PC-9 (cell line): ENCODE data around the gene ALG2.

Source experiments
- EZH2 ChIP-seq: fragments of 200-600 bp; sonication (generic); IDR thresholded peaks from 2 replicates; pipeline ENCODE4 v1.8.0; 2017; ENCODE audit warnings: antibody characterized with exemption, low read depth
- TF ChIP-seq, protein P1 (sequence below): fragments of 200-600 bp; sonication (generic); conservative IDR thresholded peaks from 2 replicates; pipeline ENCODE4 v1.6.1; 2017; ENCODE audit warnings: mixed run types, antibody characterized with exemption, mild to moderate bottlenecking, moderate library complexity

- no peak for TF ChIP-seq EZH2
- TF ChIP-seq, protein P1, sequence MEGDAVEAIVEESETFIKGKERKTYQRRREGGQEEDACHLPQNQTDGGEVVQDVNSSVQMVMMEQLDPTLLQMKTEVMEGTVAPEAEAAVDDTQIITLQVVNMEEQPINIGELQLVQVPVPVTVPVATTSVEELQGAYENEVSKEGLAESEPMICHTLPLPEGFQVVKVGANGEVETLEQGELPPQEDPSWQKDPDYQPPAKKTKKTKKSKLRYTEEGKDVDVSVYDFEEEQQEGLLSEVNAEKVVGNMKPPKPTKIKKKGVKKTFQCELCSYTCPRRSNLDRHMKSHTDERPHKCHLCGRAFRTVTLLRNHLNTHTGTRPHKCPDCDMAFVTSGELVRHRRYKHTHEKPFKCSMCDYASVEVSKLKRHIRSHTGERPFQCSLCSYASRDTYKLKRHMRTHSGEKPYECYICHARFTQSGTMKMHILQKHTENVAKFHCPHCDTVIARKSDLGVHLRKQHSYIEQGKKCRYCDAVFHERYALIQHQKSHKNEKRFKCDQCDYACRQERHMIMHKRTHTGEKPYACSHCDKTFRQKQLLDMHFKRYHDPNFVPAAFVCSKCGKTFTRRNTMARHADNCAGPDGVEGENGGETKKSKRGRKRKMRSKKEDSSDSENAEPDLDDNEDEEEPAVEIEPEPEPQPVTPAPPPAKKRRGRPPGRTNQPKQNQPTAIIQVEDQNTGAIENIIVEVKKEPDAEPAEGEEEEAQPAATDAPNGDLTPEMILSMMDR, result no peak
These were observed 54.6 kb downstream of the ALG2 start for GRCh38 chr9:99167119-99167518.
